Epidermal melanocyte (primary cell): ENCODE measurements around the gene EXOC4.

Source experiments
- DNase-seq: peaks from one replicate; pipeline ENCODE4 v3.0.0; 2011; ENCODE audit warnings: low spot score; ENCODE audit not compliant: insufficient read length

The EXOC4 gene

DNA sequence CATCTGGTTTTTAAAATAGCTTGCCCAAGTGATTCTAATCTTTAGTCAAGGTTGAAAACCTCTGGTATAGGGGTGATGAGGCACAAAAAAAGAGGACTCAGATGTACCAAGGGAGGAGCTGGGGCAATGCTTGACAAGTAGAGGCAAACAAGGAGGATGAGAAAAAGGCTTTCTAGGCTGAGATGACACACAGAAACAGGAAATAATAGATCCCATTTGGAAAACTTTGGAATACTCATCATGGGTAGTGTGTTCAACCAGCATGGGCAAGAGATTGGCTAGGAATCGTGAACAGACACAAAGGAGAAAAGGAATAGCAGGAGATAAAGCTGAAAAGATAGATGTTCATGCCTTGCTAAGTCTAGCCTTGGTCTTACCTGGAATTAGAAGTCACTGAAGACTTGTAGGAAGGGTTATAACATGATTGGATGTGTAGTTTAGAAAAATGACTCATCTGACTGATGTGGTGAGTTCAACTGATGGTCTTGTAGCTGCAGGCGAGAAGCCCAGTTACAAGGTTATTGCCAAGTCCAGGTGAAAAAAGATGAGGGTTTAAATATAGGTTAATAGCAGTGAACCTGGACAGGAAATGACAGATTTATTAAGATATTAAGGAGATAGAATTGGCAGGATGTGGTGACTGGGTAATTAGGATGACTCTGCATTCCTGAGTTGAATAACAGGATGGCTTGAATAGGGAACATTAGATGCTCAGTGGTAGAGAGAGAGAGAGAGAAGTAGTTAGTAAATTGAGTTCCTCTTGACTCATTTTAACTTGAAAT is 660.2 kb downstream of the EXOC4 start:
- DNase-seq = no peak

DNA sequence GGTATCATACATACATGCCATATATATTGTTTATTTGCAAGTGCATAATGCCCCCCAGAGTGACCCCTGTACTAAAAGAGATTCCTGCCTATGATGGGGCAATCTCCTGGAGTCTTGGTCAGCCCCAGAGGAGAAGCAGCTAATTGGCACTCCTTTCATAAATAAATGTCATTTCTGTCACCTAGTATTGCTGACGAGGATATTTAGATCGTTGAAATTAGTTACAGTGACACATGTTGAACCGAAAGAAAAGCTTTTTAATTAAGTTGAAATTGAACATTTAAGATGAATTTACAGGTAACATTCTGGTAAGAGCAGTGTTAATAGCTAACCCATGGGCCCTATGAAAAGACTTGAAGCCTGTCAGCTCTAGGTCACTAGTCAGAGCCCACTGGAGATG is 663.7 kb downstream of the EXOC4 start:
- DNase-seq = no peak

DNA sequence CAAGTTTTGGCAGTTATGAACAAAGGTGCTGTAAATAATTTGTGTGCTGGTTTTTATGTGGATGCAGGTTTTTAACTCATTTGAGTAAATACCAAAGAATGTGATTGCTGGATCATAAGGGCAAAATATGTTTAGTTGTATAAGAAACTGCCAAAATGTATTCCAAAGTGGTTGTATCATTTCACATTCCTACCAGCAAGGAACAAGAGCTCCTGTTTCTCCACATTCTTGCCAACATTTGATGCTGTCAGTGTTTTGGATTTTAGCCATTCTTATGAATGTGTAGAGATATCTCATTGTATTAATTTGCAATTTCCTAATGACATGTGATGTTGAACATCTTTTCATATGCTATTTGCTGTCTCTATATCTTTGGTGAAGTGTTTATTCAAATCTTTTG is 666.9 kb downstream of the EXOC4 start:
- no peak for DNase-seq

DNA sequence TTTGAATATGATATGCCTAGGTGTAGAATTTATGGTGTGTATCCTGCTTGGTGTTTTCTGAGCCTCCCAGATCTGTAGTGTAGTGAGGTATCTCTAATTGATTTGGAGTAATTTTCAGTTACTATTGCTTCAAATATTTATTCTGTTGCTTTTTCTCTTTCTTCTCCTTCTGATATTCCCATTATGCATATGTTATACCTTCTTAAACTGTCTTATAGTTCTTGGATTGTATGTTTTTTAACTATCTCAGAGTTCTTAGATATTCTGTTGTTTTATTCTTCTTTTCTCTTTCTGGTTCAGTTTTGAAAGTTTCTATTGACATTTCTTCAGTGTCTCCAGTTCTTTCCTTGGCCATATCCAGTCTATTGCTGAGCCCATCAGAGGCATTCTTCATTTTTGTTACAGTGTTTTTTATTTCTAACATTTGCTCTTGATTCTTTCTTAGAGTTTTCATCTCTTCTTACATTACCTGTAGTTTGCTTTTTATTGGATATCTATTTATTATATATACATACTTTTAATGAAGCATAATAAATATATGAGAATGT is 668.8 kb downstream of the EXOC4 start:
- DNase-seq = no peak

DNA sequence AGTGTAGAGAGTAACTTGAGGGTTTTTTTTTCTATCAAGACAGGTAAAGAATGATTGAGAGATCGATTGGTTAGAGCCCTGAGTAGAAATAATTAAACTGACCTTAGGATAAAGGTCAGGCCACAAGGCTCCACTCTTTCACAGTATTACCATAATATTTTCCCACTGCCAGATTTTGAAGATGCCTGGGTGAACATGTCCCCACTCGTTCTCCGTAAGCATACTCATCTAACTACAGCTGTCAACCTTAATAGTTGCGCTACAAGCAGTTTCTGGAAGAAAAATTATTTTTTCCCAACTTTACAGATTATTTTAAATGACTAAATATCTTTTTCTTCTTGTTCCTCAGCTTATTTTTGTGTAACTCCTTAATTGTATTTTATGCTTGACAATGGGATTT is 671.1 kb downstream of the EXOC4 start:
- no peak for DNase-seq

DNA sequence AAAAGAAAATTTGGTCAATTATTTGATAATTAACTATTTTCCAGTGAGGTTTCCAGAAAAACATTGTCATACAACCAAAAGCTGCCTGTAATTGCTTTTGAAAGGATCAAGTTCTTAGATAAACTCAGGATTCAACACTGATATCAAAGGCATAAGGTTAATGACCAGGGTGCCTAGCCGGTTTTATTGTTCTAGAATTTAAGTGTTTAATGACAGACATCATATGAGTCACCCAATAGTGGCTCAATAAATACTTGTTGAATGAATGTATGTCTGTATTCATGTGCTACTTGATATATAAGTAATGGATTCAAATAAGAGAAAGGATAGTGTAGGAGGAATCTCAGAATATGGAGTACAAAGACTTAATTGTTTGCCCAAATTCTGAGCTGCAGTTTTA is 678.2 kb downstream of the EXOC4 start:
- DNase-seq = no peak

DNA sequence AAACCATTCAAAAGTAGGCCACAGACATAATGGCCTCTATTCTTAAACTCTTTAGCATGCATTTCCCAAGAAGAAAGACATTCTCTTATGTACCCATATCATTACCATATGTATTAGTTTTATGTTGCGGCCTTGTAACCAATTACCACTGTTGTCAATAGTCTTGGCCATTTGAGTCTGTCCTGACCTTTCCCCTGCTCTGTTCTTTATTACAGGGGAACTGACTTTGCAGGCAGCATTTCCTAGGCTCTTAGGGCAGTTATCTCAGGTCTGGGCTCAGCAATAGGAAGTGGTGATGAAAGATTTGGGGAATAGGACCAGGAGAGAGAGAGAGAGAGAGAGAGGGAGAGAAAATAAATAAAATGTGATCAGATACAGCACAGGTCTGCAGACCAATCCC is 679.7 kb downstream of the EXOC4 start:
- DNase-seq = no peak

DNA sequence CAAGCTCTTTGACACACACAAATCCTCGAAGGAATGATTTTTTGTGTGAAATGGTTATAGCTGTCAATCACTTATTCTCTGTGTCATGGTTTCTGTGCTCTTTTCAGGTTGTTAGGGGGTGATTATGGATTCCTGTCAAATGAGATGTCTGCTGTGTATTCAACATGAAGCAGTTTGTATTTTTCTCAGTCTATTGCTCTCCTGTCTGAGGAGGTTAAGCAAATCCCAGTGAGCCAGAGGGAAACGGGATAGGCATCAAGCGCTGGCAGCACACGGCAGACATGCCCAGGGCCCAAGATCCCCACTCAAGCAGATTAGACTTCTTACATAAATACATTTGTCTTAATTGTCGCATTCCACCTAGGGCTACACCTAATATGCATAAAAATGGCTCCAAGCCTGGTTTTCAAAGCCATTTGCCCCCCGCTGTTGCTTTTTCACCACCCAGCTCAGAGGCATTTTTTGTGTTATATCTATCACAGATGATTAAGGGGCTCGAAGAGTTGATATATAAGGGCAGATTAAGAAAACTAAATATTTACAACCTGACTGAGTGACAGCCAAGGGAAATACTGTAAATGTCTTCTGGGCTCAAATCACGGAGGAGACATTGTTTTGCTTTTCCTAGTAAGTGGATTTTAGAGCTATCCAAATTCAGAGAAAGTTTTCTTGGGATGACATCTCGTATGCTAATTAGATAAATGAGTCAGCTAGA is 681.5 kb downstream of the EXOC4 start:
- DNase-seq = no peak

DNA sequence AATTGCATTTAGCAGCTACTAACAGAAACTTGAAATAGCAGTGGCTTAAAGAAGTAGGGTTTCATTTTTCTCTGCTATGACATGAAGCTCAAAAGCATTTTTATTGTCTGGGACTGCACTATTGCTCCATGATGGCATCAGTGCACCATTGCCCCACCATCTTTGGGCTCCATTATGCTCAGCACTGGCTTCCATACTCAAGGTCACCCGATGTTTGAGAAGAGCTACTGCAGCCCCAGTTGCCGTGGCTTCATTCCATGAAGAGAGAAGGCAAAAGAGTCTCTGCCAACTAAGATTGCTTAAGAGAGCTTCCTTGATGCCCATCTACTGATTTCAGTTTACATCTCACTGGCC is 682.1 kb downstream of the EXOC4 start:
- DNase-seq = no peak

DNA sequence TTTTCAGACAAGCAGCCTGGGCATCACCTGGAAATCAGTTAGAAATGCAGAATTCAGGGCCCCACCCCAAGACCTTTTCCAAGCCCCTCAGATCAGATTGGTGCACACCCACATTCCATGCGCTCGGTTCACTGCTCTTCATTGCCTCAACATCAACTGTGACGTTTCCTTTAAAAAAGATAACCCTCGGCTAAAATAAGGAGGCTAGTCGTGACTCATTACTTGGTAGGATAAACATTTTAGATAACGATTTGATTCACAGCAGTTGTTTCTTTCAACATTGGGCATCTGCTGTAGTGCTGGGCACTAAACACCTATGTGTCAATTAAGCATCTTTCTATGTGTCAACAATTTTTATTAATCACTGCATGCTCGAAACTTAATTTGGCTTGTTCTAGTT is 683.2 kb downstream of the EXOC4 start:
- DNase-seq = no peak

DNA sequence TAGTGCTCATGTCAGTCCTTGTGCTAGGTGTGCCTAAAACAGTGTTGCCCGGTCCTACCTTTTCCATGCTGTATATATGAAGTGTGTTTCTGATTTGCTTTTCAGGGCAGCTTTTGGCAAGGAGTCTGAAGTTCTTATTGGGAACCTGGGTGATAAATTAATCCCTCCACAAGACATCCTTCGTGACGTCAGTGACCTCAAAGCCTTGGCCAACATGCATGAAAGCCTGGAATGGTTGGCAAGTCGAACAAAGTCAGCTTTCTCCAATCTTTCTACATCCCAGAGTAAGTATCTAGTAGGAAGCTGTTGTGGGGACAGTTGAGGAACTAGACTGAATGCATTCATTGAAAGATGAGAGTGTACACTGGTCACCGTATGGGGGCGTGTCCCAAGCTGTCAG is 684.9 kb downstream of the EXOC4 start:
- DNase-seq = no peak

DNA sequence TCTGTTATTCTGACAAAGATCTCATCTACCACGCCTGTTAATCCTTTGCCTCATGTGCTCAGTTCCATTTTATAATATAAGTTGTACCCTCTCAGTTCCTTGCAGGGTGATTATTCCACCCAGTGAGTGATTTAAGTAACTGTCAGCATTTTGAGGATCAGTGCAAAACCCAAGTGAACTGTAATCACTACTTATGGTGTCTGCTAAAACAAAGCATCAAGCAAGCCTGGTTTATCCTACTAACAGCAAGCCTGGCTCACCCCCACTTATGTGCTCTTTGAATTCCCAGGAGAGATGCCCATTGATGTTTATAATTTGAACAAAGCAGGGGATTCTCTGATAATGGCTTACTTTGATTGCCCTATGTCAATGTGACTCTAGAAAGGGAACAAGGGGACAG is 687.5 kb downstream of the EXOC4 start:
- DNase-seq = no peak

DNA sequence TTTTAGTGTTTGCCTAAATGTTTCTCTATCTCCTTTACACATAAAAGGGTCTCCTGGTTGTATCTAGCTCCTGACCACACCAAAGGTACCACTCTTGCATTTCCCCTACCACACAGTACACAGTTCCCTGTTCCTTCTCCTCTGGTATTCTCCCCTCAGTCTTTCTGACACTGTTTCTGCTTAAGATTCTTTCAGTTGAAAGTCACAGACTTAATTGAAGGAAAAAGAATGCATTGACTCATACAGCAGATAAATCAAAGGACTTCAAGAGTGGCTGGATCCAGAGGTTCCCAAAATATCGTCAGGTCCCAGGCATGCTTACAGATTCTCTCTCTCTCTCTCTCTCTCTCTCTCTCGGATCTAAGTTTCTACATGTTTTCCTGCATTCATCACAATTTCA is 688.6 kb downstream of the EXOC4 start:
- DNase-seq = no peak

DNA sequence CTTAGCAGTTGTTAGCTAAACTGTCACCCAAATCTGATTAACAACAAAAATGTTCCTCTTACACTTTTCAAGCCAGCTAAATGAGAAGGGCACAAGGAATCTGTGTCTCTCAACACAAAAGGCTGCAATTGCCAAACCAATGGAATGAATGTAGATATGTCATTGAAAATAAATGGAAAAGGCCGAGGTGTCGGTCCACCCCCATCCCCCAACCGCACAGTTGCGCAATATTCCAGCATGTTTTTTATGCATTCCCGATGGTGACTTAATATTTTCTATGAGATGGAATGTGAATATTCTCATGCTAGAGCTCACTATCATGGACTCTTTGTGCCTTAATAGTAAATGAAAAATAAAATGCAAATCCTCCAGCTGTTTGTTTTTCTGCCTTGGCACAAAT is 692.6 kb downstream of the EXOC4 start:
- no peak for DNase-seq

DNA sequence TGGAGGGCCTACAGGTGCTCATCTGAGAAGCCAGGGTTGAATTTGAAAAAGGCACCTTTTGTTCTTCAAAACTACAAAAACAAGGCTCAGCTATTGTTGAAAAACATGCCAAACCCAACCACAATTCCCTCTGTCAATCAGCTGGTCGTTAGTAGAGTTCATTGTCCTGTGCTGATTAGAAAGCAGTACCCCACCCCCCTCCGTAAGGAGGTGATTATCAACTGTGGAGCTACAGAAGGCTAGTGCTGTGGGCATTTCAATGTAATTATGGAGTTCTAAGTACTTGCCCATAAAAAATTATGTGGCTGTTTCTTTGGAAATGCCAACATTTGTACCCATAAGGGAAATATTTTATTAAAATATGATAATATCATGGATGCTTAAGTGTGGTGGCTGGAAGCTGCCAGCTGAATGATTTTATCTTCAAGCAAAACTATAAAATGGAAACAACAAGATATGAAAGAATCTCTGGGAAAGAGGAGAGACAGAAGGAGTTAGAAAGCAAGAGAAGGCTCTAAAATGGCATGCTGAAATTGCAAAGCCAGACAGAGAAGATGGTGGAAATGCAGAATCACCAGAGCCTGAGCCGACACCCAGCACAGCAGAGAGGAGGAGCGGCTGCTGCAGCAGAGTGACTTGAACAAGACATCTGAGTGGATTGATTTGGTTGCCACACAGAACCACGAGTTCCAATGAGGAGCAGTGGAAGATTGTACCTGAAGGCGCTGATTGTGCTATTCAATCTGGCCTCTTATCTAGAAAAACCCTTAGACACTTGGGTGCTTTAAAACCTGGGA is 694.8 kb downstream of the EXOC4 start:
- no peak for DNase-seq

DNA sequence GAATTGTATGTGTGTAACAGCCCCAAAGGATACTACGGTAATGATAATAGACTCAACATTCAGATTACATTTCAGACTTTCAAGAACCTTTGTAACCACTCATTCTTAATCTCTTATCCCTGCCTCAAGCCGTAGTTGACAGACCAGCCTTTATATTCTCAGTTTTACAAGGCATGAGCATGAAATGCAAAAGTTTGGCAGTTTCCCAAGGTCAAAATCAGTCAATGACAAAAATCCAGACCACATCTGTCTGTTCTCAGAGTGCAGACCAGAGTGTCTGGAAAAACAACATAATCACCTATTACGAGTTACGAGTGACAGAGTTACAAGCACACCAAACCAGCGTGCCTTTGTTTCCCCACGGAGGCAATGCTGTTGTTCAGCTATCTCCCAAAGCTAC is 695.7 kb downstream of the EXOC4 start:
- DNase-seq = no peak

DNA sequence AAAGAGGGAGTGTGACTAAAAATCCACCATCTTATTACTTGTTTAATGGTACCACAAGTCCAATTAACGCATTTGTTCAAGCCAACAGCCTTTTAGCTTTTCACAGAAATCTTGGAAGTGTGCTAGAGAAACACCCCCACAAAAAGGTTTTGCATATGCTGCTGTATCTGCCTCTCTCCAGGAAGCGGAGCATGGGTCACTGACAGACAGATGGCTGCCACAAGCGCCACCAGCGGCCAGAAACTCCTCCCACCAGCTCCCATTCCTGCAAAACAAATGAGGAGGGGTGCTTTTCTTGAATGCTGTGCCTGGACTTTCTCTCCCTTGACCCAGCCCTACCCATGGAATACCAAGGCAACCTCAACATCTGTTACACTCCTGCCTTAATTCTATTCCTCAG is 698.0 kb downstream of the EXOC4 start:
- no peak for DNase-seq

DNA sequence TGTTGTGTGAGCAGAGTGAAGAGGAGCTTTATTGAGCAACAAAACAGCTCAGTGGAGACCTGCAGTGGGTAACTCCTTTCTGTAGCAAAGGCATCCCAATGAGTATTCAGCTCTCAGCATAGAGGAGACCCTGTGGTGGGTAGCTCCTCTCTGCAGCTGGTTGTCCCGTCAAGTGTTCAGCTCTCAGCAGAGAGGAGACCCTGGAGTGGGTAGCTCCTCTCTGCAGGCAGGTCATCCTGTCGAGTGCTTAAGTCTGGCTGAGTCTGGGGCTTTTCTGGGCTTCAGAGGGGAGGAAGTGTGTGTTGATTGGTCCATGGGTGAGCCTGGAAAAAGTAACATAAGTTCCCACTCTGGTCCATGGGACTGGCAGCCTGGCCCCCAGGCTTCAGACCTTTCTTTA is 702.3 kb downstream of the EXOC4 start:
- DNase-seq = no peak

DNA sequence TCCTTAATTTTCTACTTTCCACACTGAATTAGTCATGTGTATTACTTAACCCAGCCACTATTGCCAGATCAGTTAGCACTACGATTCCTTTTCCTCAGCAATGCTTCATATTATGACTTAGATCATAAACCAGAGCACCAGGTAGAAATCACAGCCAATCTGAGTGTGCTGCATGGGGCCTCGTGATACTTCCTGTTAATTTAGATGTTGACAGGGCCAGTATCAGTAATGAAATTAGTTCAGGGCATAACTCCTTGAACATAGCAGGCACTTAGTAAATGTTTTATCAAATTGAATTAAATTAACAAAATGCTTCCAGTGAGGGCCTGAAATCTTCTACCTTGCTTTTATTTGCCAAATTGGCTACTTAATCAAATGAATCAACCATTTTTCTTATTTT is 705.0 kb downstream of the EXOC4 start:
- no peak for DNase-seq

DNA sequence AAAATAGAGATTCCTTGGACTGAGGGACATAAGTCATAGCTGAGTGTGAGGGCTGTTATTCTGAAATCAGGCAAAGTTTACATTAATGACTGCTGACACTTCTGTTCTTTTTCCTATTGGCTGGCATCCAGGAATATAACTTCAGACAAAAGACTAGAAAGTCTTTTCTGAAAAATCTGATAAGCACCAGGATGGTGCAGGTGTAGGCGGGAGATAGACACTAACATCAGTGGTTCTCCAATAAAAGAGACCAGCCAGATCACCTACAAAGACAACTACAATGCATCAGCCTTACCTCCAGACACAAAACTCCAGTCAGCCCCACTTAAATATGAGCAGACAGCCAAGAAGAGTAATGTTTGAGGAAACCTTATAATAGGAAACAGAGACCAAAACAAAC is 705.9 kb downstream of the EXOC4 start:
- no peak for DNase-seq

DNA sequence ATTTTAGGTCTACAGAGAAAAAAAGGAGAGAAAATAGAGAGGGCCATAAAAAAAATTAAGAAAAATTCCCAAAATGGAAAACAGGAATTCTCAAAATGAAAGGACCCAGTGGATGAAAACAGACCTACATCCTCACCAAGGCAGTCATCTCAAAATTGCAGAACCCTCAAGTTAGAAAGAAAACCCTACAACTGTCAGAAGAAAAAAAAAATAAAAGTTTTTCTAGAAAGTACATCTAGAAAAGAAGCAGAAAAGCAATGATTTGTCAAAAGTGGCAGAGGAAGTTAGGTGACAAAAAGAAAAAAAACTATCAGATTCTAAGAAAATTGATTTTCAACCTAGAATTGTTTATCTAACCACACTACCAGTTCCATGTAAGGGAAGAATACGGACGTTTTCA is 706.6 kb downstream of the EXOC4 start:
- no peak for DNase-seq

DNA sequence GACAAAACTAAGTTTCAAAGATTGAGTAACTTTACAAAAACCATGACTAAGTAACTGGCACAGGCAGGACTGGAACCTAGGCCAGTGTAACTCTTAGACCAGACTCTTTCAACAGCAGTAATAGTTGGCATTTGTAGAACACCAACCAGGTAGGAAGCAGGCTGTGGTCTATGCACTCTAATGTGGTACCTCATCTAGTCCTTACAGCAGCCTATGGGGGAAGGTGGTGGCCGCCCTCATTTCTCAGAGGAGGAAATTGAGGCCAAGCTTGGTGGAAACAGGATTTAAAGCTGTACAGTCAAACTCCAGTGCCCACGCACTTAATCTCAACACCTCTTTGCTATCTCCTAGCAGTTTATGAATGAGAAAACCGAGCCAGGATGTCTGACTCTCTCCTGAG is 708.8 kb downstream of the EXOC4 start:
- DNase-seq = no peak
